A549 (cell line): ENCODE results near the gene ENPP1. TPM values are rescaled to one million over a fixed set of nuclear protein-coding genes. Genes with fewer than 3 reads are reported as not detected.

Experiments used
- ATAC-seq, 2 experiments: fragments of 200-7000 bp in 1 of 2; fragments of >200 bp in 1 of 2; cut with Nextera tagmentation in 1 of 2; cut with Tn5 transposase in 1 of 2; 3 replicates each; pipeline versions ENCODE4 v1.8.0 to v1.9.1; 2018 to 2020; ENCODE audit warnings: mild to moderate bottlenecking in 1 of 2, moderate library complexity in 1 of 2
- CTCF ChIA-PET: fragments of 300-600 bp; sonication (Branson Sonifier 250); formaldehyde crosslinking; extraction: SDS; loops from one replicate; lab custom pipeline; 2021; ENCODE audit warnings: antibody characterized with exemption, inconsistent platforms; lab: Yijun Ruan, JAX
- POLR2A ChIA-PET: fragments of 350-600 bp; formaldehyde crosslinking; extraction: SDS; loops from one replicate; lab custom pipeline; 2021; ENCODE audit warnings: antibody characterized with exemption, inconsistent platforms; lab: Yijun Ruan, JAX
- DNase-seq, 2 experiments: peaks; one replicate each; pipeline versions ENCODE4 v3.0.0 to v3.0.0-alpha.2; 2011 to 2016; ENCODE audit warnings: low read depth in 1 of 2, low spot score in 1 of 2
- FAIRE-seq: peaks from 2 replicates; lab custom pipeline; 2011; peaks lifted over from hg19 to GRCh38; lab: Jason Lieb, UNC
- H3K27ac ChIP-seq, 2 experiments: fragments of >200 bp; sonication (Bioruptor Twin); formaldehyde crosslinking; 3 replicates each; pipeline ENCODE4 v1.5.1; 2016 to 2017
- H3K4me1 ChIP-seq: fragments of >200 bp; sonication (Bioruptor Twin); formaldehyde crosslinking; 3 replicates; pipeline ENCODE4 v1.6.1; 2016
- H3K4me2 ChIP-seq: fragments of >200 bp; sonication (Bioruptor Twin); formaldehyde crosslinking; 3 replicates; pipeline ENCODE4 v1.6.1; 2016
- H3K4me3 ChIP-seq: fragments of >200 bp; sonication (Bioruptor Twin); formaldehyde crosslinking; 3 replicates; pipeline ENCODE4 v1.5.1; 2016
- H3K9me3 ChIP-seq: fragments of >200 bp; sonication (Bioruptor Twin); formaldehyde crosslinking; 3 replicates; pipeline ENCODE4 v1.6.1; 2016
- BHLHE40 ChIP-seq: IDR thresholded peaks from 2 replicates; pipeline ENCODE4 v1.6.1; 2012; ENCODE audit warnings: low read depth, low read length, inconsistent platforms
- CHD2 ChIP-seq: fragments of 150-350 bp; IDR thresholded peaks from 2 replicates; pipeline ENCODE4 v1.6.1; 2014; ENCODE audit warnings: low read length; ENCODE audit not compliant: partially characterized antibody
- EHF ChIP-seq: fragments of 250-450 bp; sonication (Bioruptor Pico); IDR thresholded peaks from 2 replicates; pipeline ENCODE4 v1.5.0; 2020; ENCODE audit warnings: mild to moderate bottlenecking
- HDAC2 ChIP-seq: fragments of 200-600 bp; sonication (generic); IDR thresholded peaks from 2 replicates; pipeline ENCODE4 v1.6.1; 2016
- HOXB5 ChIP-seq: fragments of 250-450 bp; sonication (Bioruptor Pico); IDR thresholded peaks from 2 replicates; pipeline ENCODE4 v1.5.0; 2020; ENCODE audit warnings: mild to moderate bottlenecking, moderate library complexity
- JUN ChIP-seq, 2 experiments: fragments of >200 bp; sonication (Bioruptor Twin); formaldehyde crosslinking; IDR thresholded peaks; 2 replicates in 1 of 2; 3 replicates in 1 of 2; pipeline ENCODE4 v1.6.1; 2016 to 2017
- KDM5A ChIP-seq: fragments of 200-600 bp; sonication (generic); IDR thresholded peaks from 2 replicates; pipeline ENCODE4 v1.6.1; 2016; ENCODE audit warnings: antibody characterized with exemption, mild to moderate bottlenecking
- MAZ ChIP-seq: fragments of 150-350 bp; IDR thresholded peaks from 2 replicates; pipeline ENCODE4 v1.6.1; 2014; ENCODE audit warnings: antibody characterized with exemption, low read depth, low read length, borderline replicate concordance
- NFE2L2 ChIP-seq: fragments of 150-350 bp; conservative IDR thresholded peaks from 2 replicates; pipeline ENCODE4 v1.6.1; 2014; ENCODE audit warnings: low read length
- POLR2AphosphoS2 ChIP-seq: conservative IDR thresholded peaks from 2 replicates; pipeline ENCODE4 v1.6.1; 2012; ENCODE audit warnings: low read length, improper control_type of control experiment, inconsistent platforms
- RAD21 ChIP-seq, 2 experiments: fragments of >200 bp in 1 of 2; sonication (Bioruptor Twin) in 1 of 2; formaldehyde crosslinking in 1 of 2; IDR thresholded peaks in 1 of 2; conservative IDR thresholded peaks in 1 of 2; 2 replicates in 1 of 2; 3 replicates in 1 of 2; pipeline ENCODE4 v1.6.1; 2012 to 2018; ENCODE audit warnings: inconsistent platforms in 1 of 2
- RCOR1 ChIP-seq: fragments of 150-350 bp; IDR thresholded peaks from 2 replicates; pipeline ENCODE4 v1.6.1; 2014; ENCODE audit warnings: antibody characterized with exemption, low read length, low read depth
- RFX5 ChIP-seq: fragments of 450-650 bp; IDR thresholded peaks from 2 replicates; pipeline ENCODE4 v1.7.1; 2014; ENCODE audit warnings: antibody characterized with exemption, mild to moderate bottlenecking, moderate library complexity
- SREBF2 ChIP-seq: fragments of 450-650 bp; IDR thresholded peaks from 2 replicates; pipeline ENCODE4 v1.6.1; 2014; ENCODE audit warnings: mild to moderate bottlenecking, moderate library complexity
- TFCP2L1 ChIP-seq: fragments of 250-450 bp; sonication (Bioruptor Pico); IDR thresholded peaks from 2 replicates; pipeline ENCODE4 v1.5.0; 2021; ENCODE audit warnings: mild to moderate bottlenecking
- TP53 ChIP-seq: fragments of 250-450 bp; sonication (Bioruptor Pico); IDR thresholded peaks from 2 replicates; pipeline ENCODE4 v1.5.0; 2021; ENCODE audit warnings: mild to moderate bottlenecking, moderate library complexity
- ZC3H11A ChIP-seq: fragments of 450-650 bp; IDR thresholded peaks from 2 replicates; pipeline ENCODE4 v1.6.1; 2014; ENCODE audit warnings: antibody characterized with exemption, mild to moderate bottlenecking
- ZFP36 ChIP-seq: fragments of 450-650 bp; IDR thresholded peaks from 2 replicates; pipeline ENCODE4 v1.6.1; 2014; ENCODE audit warnings: borderline replicate concordance; ENCODE audit not compliant: partially characterized antibody
- WGBS: methylation state at CpG from one replicate; pipeline ENCODE4 v1.1.6; 2017; ENCODE audit errors: missing lambda C conversion rate; 5-methylcytosine and 5-hydroxymethylcytosine counted together
- polyA plus RNA-seq, 4 experiments: library from polyadenylated mRNA; depleted of rRNA in 3 of 4; stranded (reverse); fragments of >200 nt; fragmentation: RNase III in 1 of 4; extraction: RNeasy Plus Mini Kit Qiagen cat#74134 plus additional on column Dnase treatment in 1 of 4; gene quantifications; 2 replicates in 3 of 4; 3 replicates in 1 of 4; pipeline ENCODE4 v1.2.3, GENCODE V29; 2011 to 2017
- TF ChIP-seq, protein P1 (sequence below): fragments of 150-350 bp; IDR thresholded peaks from 2 replicates; pipeline ENCODE4 v1.6.1; 2014; ENCODE audit warnings: low read depth, mild to moderate bottlenecking, low read length
- TF ChIP-seq, protein P2 (sequence below): fragments of 450-650 bp; IDR thresholded peaks from 2 replicates; pipeline ENCODE4 v1.6.1; 2014; ENCODE audit warnings: antibody characterized with exemption
- TF ChIP-seq, protein P3 (sequence below): fragments of 250-450 bp; sonication (Bioruptor Pico); IDR thresholded peaks from 2 replicates; pipeline ENCODE4 v1.5.0; 2021; ENCODE audit warnings: mild to moderate bottlenecking, moderate library complexity, borderline replicate concordance
- TF ChIP-seq, protein P4 (sequence below): IDR thresholded peaks from 2 replicates; pipeline ENCODE4 v1.6.1; 2012

Gene ENPP1
- polyA plus RNA-seq, 2 of the 4 experiments (the other 2 are of a cell fraction): 0.97 to 5.3 TPM

DNA sequence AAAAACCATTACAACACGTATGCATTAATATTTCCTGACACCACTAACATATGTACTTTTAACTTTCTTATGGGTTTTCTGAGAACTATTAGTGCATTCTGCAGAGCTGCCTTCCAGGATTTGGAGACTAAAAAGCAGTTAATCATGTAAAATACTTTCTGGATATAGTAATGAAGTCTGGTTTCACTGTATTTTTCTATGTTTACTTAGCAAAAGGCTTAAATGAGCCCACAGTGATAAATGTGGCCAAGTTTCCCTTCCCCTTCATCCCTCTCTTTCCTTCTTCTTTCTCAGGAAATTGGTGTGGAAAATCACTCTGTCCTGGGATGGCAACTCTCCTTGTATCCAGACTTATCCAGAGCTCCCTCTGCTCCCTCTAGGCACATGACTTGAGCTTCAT, 29.7 kb upstream of the ENPP1 start:
- no peak overlapping the region for H3K27ac ChIP-seq
- TF ChIP-seq HOXB5 (CRISPR knock-in tag): no peak
- no peak for TF ChIP-seq HDAC2
- TF ChIP-seq, protein P1, sequence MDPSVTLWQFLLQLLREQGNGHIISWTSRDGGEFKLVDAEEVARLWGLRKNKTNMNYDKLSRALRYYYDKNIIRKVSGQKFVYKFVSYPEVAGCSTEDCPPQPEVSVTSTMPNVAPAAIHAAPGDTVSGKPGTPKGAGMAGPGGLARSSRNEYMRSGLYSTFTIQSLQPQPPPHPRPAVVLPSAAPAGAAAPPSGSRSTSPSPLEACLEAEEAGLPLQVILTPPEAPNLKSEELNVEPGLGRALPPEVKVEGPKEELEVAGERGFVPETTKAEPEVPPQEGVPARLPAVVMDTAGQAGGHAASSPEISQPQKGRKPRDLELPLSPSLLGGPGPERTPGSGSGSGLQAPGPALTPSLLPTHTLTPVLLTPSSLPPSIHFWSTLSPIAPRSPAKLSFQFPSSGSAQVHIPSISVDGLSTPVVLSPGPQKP: no peak
- no peak for TF ChIP-seq ZC3H11A
- TF ChIP-seq, all 56 proteins: peak for 0
- ChIA-PET CTCF (no interaction called here), POLR2A (no interaction called here)
- Histone ChIP-seq H3K9me3 (no peaks in the 10 kb centered on the region), H3K4me1 (no peaks in the 10 kb centered on the region), H3K4me2 (no peak overlapping the region), H3K4me3 (no peak overlapping the region)
- FAIRE-seq: no peak
- no peak for DNase-seq
- WGBS: 65% methylated on average over 1 of the region's 1 CpG
- no peak for ATAC-seq

DNA sequence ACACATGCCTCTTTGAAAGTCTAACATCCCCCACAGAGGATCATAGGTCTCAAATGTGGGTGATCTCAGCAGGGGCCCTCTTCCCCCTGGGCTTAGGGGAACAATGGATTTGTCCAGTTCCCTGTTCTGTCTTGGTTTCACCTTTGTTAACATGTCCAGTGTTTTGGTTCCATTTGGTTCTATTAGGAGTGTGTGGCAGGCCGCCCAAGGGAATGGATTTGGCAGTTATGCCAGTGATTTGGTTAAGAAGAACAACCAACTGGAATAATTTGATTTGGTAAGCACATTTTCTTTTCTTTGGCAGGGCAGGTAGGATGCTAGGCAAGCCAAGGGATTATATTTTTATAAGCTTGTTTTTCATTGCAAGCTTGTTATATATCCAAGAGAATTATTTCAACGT, 28.5 kb upstream of the ENPP1 start:
- Histone ChIP-seq H3K4me3 (no peak overlapping the region), H3K9me3 (no peaks in the 10 kb centered on the region), H3K4me2 (no peak overlapping the region), H3K4me1 (no peaks in the 10 kb centered on the region), H3K27ac (no peak overlapping the region)
- ChIA-PET CTCF (no interaction called here), POLR2A (no interaction called here)
- DNase-seq (no peak), FAIRE-seq (no peak), ATAC-seq (no peak)
- WGBS: 50% methylated on average over 2 of the region's 2 CpGs
- TF ChIP-seq TP53 (CRISPR knock-in tag): no peak
- TF ChIP-seq RCOR1: no peak
- no peak for TF ChIP-seq TFCP2L1 (CRISPR knock-in tag)
- TF ChIP-seq MAZ: no peak
- no peak for TF ChIP-seq RFX5

DNA sequence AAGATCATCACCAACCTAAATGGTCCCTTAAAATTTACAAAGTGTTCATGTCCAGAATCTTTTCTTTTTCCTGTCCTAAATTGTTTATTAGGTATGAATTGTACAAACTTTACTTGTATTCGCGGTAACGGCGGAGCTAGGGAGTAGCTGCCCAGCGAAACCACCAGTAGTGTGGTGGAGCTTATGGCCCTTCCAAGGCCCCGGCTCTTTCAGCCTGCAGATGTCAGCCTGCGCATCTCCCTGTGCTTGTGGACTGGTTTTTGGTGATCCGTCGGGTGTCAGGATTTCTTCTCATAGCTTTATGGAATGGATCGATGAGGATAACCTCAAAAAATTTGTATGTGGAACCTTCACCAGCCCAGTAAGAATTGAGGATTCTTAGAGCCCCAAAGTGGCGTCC, 27.2 kb upstream of the ENPP1 start:
- DNase-seq (no peak), FAIRE-seq (no peak), ATAC-seq (no peak)
- H3K9me3 ChIP-seq: no peaks in the 10 kb centered on the region
- no peaks in the 10 kb centered on the region for H3K4me1 ChIP-seq
- no peak overlapping the region for H3K27ac ChIP-seq
- TF ChIP-seq JUN (IDR thresholded peaks at IDR 0.05) (no peak), POLR2AphosphoS2 (no peak)
- H3K4me3 ChIP-seq: no peak overlapping the region
- H3K4me2 ChIP-seq: no peak overlapping the region
- ChIA-PET POLR2A (no interaction called here), CTCF (interaction anchor here (1.2 to 1.3 kb wide), 2 partner anchors 16 to 129 kb away, joined by 3 to 5 read pairs; no protein-coding TSS in a partner anchor)
- 76% methylated on average over 11 of the region's 11 CpGs for WGBS

DNA sequence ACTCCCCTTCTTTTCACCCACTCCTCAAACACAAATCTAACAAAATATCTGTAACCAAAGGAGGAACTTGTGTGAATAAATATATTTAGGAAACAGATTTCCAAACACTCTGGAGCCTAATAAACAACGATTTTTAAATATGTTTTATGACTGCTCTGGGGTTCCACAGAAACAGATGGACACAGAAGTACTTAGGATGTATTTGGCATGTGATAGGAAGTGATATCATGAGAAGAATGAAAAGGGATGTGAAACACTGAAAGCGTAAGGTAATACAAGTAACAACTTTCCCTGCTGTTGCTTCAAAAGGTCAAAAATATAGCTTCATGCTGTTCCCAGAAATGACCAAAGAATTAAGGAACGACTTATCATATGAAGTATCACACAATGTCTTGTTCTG, 26.1 kb upstream of the ENPP1 start:
- POLR2A ChIA-PET: interaction anchor here (0.6 kb wide), 1 partner anchor 44 kb away, joined by 3 read pairs; no protein-coding TSS in a partner anchor
- Histone ChIP-seq H3K4me1 (no peaks in the 10 kb centered on the region), H3K27ac (no peak overlapping the region), H3K9me3 (no peaks in the 10 kb centered on the region), H3K4me2 (no peak overlapping the region), H3K4me3 (no peak overlapping the region)
- FAIRE-seq (no peak), ATAC-seq (no peak), DNase-seq (no peak)
- TF ChIP-seq BHLHE40: no peak
- TF ChIP-seq, protein P2, sequence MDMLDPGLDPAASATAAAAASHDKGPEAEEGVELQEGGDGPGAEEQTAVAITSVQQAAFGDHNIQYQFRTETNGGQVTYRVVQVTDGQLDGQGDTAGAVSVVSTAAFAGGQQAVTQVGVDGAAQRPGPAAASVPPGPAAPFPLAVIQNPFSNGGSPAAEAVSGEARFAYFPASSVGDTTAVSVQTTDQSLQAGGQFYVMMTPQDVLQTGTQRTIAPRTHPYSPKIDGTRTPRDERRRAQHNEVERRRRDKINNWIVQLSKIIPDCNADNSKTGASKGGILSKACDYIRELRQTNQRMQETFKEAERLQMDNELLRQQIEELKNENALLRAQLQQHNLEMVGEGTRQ: no peak
- no peak for TF ChIP-seq NFE2L2
- no peak for TF ChIP-seq SREBF2
- no peak for TF ChIP-seq ZFP36
- TF ChIP-seq KDM5A: no peak
- TF ChIP-seq, protein P3, sequence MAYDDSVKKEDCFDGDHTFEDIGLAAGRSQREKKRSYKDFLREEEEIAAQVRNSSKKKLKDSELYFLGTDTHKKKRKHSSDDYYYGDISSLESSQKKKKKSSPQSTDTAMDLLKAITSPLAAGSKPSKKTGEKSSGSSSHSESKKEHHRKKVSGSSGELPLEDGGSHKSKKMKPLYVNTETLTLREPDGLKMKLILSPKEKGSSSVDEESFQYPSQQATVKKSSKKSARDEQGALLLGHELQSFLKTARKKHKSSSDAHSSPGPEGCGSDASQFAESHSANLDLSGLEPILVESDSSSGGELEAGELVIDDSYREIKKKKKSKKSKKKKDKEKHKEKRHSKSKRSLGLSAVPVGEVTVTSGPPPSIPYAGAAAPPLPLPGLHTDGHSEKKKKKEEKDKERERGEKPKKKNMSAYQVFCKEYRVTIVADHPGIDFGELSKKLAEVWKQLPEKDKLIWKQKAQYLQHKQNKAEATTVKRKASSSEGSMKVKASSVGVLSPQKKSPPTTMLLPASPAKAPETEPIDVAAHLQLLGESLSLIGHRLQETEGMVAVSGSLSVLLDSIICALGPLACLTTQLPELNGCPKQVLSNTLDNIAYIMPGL (CRISPR knock-in tag): no peak
- TF ChIP-seq RAD21 (conservative IDR thresholded peaks at IDR 0.05 in 1 of 2, IDR thresholded peaks at IDR 0.05 in 1 of 2): no peak
- no peak for TF ChIP-seq CHD2
- TF ChIP-seq, protein P4, sequence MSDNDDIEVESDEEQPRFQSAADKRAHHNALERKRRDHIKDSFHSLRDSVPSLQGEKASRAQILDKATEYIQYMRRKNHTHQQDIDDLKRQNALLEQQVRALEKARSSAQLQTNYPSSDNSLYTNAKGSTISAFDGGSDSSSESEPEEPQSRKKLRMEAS: no peak
- TF ChIP-seq EHF: no peak
- 32% methylated on average over 3 of the region's 3 CpGs for WGBS
- CTCF ChIA-PET: interaction anchor here (0.6 to 1.3 kb wide), 3 partner anchors 87 to 128 kb away, joined by 3 to 5 read pairs (median 5); no protein-coding TSS in a partner anchor
